Lower leg skin (tissue), 4 donors: Measurements from ENCODE around the gene PRPF8. TPM values are rescaled to one million over a fixed set of nuclear protein-coding genes. Genes with fewer than 3 reads are reported as not detected.

Source experiments
- DNase-seq, 2 donors: peaks; one replicate each; pipeline ENCODE4 v3.0.0-alpha.2; 2019; ENCODE audit warnings: low spot score in 2 of 2
- H3K4me3 ChIP-seq: fragments of 200-600 bp; sonication (generic); 2 replicates; pipeline ENCODE4 v1.5.1; 2017; ENCODE audit warnings: mild to moderate bottlenecking, low read depth; ENCODE audit not compliant: poor library complexity, severe bottlenecking
- POLR2A ChIP-seq, 2 donors: fragments of 450-650 bp; IDR thresholded peaks; one replicate each; pipeline ENCODE4 v1.6.1; 2016 to 2017; ENCODE audit warnings: antibody characterized with exemption in 2 of 2, mild to moderate bottlenecking in 1 of 2, moderate library complexity in 1 of 2
- WGBS, 2 donors: methylation state at CpG; one replicate each; pipeline ENCODE4 v1.1.5; 2018; 5-methylcytosine and 5-hydroxymethylcytosine counted together
- intact Hi-C: fragments of 100-400 bp; cut with DNase I; formaldehyde crosslinking; loops from one replicate; pipeline ENCODE4 v1.15.0; 2023; ENCODE audit warnings: low total_unique reads
- total RNA-seq, 4 donors: library from RNA; depleted of rRNA; stranded (reverse); fragments of >200 nt; gene quantifications; one replicate each; pipeline ENCODE4 v1.1.0, GENCODE V29; 2016
- TF ChIP-seq, protein P1 (sequence below), 3 donors: fragments of 450-650 bp; IDR thresholded peaks; one replicate each; pipeline ENCODE4 v1.5.1; 2016; ENCODE audit warnings: antibody characterized with exemption in 3 of 3, mild to moderate bottlenecking in 3 of 3, moderate library complexity in 2 of 3

Gene PRPF8
- total RNA-seq, 4 donors from 2014 or later: 140 to 228 (median 173) TPM

DNA sequence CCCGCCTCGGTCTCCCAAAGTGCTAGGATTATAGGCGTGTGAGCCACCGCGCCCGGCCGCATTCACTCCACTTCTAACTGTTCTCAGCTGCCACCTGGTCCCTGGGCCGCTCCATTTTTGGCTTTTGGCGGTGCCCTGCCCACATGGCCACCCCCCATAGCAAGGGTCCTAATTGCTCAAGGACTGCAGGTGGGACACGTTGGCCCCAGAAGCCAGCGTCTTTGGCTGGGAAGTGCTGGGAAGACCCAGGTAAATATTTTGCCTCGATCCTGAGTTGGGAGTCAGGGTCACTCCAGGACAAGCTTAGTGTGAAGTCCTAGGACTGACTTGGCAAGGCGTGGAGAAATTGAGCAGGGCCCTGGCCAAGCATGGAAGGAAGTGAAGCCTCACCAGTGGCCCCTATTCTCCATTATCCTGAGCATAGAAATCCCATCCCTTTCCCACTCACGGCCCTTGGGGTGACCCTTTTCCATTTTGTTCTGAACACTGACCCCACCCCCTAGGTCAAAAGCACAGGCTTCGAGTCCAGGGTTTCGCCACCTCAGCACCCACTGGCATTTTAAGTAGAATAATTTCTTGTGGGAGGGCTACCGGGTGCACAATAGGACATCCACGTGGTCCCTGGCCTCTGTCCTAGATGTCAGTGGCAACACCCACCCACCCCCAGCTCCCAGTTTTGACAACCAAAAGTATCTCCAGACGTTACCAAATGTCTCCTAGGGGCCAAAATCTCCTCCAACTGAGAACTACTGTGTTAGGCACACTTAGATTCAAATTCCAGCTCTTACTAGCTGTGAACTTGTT, 33.9 kb upstream of the PRPF8 start:
- DNase-seq: peak in 1 of 2 donors; percentile 87
- H3K4me3 ChIP-seq: no peak overlapping the region
- 77 to 80% methylated on average over 19 of the region's 19 CpGs for WGBS, 2 donors
- no peak for TF ChIP-seq POLR2A (IDR thresholded peaks at IDR 0.05)
- TF ChIP-seq, protein P1, sequence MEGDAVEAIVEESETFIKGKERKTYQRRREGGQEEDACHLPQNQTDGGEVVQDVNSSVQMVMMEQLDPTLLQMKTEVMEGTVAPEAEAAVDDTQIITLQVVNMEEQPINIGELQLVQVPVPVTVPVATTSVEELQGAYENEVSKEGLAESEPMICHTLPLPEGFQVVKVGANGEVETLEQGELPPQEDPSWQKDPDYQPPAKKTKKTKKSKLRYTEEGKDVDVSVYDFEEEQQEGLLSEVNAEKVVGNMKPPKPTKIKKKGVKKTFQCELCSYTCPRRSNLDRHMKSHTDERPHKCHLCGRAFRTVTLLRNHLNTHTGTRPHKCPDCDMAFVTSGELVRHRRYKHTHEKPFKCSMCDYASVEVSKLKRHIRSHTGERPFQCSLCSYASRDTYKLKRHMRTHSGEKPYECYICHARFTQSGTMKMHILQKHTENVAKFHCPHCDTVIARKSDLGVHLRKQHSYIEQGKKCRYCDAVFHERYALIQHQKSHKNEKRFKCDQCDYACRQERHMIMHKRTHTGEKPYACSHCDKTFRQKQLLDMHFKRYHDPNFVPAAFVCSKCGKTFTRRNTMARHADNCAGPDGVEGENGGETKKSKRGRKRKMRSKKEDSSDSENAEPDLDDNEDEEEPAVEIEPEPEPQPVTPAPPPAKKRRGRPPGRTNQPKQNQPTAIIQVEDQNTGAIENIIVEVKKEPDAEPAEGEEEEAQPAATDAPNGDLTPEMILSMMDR (IDR thresholded peaks at IDR 0.05): no peak
- intact Hi-C loops: no loop called here

DNA sequence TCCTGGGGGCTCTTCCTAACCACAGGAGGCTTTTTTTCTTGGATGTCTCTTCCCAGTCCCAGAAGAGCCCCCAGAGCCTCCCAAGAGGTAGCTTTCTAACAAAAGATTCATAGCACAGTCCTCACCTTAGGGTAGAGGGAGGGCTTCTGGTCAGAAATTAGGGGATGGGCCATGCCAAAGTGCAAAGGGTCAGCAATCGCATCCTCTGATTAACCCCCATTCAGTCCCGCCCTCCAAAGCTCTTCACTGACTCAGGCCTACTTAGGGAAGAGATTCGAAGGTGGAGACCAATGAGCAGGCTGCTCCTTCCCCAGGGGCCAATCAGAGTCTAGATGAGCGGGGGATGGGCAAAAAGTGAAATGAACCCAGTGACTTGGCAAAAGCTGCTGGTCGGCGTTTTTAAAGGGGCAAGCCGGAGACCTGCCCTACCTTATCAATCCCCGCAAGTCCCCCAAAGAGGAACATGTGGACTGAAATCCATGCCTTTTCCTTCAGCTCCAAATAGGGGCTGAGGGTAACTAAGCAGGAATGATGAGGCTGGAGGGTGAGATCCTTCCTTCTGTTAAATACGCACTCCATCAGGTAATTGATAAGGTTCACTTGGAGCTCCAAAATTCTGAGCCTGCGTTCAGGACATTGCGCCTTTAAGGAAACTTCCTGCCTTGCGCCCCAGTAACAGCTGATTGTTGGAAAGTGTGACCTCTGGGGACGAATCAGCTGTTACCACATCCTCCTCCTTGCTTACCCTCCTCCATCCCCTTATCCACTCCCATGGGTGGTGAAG, 32.4 kb upstream of the PRPF8 start:
- TF ChIP-seq, protein P1 (IDR thresholded peaks at IDR 0.05): no peak
- no peak for TF ChIP-seq POLR2A (IDR thresholded peaks at IDR 0.05)
- WGBS, 2 donors: 1 to 2% methylated on average over 13 of the region's 13 CpGs
- intact Hi-C loops: no loop called here
- peak overlapping the region; percentile 33 for H3K4me3 ChIP-seq
- DNase-seq: peak; percentile 95 to 97

DNA sequence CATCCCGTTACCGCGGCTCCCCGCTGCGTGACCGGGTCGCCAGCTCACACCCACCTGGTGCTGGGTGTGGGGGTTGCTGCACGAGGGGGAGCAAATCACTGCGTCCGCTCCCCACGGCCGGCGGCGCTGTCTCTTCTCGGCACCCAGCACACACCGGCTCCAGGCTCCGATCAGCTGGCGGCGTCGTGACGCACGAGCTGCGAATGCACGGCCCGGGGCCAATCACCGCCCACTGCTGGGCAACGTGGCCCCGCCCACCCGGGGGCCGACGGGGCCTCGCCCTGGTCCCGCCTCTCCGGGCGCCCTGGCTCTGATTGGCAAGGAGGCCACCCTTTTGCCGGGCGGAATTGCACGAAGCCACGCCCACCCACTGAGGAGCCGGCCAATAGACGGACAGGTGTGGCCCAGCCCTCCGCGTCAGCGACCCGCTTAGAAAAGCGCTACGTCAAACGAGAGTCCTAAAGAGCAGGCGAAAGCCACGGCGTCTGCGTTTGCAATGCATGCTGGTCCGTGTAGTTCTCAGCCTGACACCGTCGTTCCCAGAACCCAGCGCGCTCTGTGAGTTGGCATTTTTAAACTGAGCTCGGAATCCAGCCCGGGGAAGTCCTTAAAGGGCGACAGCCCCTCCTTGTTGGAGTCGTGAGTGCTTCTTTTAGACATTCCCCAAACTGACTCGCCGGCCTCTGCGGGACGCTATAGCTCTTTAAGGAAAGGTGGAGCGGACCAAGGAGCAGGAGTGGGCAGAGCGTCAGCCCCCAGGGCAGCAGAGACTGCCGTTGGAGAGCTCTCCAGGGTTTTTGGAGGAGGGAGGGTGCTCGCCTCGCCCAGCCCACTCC, 31.6 kb upstream of the PRPF8 start:
- peak overlapping the region; percentile 95 for H3K4me3 ChIP-seq
- peak; percentile 100 for DNase-seq
- TF ChIP-seq, protein P1 (IDR thresholded peaks at IDR 0.05): no peak
- TF ChIP-seq POLR2A (IDR thresholded peaks at IDR 0.05): peak in 1 of 2 donors; percentile 82
- 0% methylated on average over 31 to 50 of the region's 70 CpGs for WGBS, 2 donors
- intact Hi-C loops: no loop called here

DNA sequence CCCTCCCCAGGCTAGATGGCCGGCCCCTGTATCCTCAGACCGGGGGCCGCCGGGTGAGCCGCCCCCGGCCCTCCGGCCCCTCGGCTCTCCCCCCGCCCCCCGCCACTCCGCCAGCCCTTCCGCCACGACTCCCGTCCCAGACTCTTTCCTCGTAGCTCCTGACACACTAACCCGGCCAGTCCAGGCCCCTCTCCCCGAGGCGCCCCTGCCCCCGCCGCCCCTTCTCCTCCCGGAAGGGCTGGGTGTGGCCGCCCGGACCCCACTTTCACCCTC, 31.1 kb upstream of the PRPF8 start:
- DNase-seq: no peak
- H3K4me3 ChIP-seq: peak overlapping the region; percentile 95
- no peak for TF ChIP-seq POLR2A (IDR thresholded peaks at IDR 0.05)
- TF ChIP-seq, protein P1 (IDR thresholded peaks at IDR 0.05): no peak
- 2% methylated on average over 13 of the region's 23 CpGs; no CpG with 5 or more reads in 1 of the 2 donors for whole genome bisulfite sequencing, 2 donors
- intact Hi-C loops: no loop called here

DNA sequence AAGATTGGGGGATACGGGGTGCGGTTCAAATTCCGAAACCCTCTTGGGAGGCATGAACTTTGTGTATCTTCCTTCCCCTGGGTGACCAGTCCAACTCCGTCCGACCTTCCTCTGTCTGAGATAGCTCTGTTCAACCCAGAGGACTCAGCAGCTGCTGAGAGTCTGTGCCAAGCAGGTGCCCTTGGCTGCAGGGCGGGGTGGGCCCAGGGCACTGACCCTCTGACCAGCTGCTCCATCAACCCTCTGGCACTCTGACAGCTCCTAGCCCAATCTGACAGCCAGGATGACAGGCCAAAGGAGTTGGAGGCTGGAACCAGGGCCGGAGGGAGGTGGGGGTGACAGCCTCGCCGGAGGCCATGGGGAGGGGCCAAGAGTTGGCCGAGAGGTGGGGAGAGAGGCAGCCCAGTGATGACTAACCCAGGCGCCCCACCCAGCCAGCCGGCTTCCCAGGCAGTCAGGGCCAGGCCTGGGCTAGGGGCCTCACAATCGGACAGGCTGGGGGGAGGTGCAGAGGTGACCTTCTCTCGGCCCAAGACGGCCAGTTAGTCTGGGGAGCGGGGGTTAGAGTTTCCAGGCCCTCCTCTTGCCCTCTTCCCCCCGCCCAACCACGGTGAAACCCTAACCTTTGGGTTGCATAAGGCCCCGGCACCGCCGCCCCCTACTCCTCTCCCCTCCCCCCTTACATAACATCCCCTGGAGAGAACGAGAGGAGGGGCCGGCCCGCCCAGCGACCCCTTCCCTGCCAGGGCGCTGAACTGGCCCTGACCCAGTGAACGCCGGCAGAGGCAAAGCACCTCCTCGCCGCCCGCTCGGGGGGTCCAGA, 30.5 kb upstream of the PRPF8 start:
- WGBS, 2 donors: 1% methylated on average over 25 to 28 of the region's 32 CpGs
- TF ChIP-seq, protein P1 (IDR thresholded peaks at IDR 0.05): no peak
- no peak for TF ChIP-seq POLR2A (IDR thresholded peaks at IDR 0.05)
- peak; percentile 87 to 98 for DNase-seq
- intact Hi-C loops: no loop called here
- peak overlapping the region; percentile 95 for H3K4me3 ChIP-seq
